Gastroesophageal sphincter (tissue), 4 donors: ENCODE results near the gene SERPINA1. TPM values are rescaled to one million over a fixed set of nuclear protein-coding genes. Genes with fewer than 3 reads are reported as not detected.

Experiments
- ATAC-seq: fragments of 150-250 bp; one replicate; pipeline ENCODE4 v1.9.1; 2016; ENCODE audit warnings: mild to moderate bottlenecking, moderate library complexity
- H3K27ac ChIP-seq, 4 donors: fragments of 200-600 bp; sonication (generic) in 3 of 4; 1 replicate in 3 of 4; 2 replicates in 1 of 4; pipeline ENCODE4 v1.5.1; 2016 to 2019
- H3K27me3 ChIP-seq: fragments of 200-600 bp; sonication (generic); one replicate; pipeline ENCODE4 v1.5.1; 2019
- H3K36me3 ChIP-seq, 2 donors: fragments of 200-600 bp; sonication (generic); one replicate each; pipeline ENCODE4 v1.5.1; 2019; ENCODE audit warnings: control low read depth in 1 of 2
- H3K4me1 ChIP-seq, 3 donors: fragments of 200-600 bp; sonication (generic); 1 replicate in 2 of 3; 2 replicates in 1 of 3; pipeline ENCODE4 v1.5.1; 2016 to 2019; ENCODE audit warnings: control low read depth in 2 of 3
- H3K4me3 ChIP-seq, 2 donors: fragments of 200-600 bp; sonication (generic); one replicate each; pipeline ENCODE4 v1.5.1; 2019; ENCODE audit warnings: mild to moderate bottlenecking in 1 of 2, moderate library complexity in 1 of 2
- H3K9me3 ChIP-seq, 3 donors: fragments of 200-600 bp; sonication (generic); one replicate each; pipeline ENCODE4 v1.5.1; 2017 to 2019; ENCODE audit warnings: control low read depth in 2 of 3
- CTCF ChIP-seq, 4 experiments: fragments of 200-600 bp in 2 of 4; fragments of 450-650 bp in 2 of 4; sonication (generic) in 1 of 4; IDR thresholded peaks; one replicate each; pipeline ENCODE4 v1.5.1; 2017 to 2019; ENCODE audit warnings: antibody characterized with exemption in 4 of 4, mild to moderate bottlenecking in 2 of 4, moderate library complexity in 2 of 4
- EP300 ChIP-seq: sonication (generic); formaldehyde crosslinking; IDR thresholded peaks from one replicate; pipeline ENCODE4 v1.6.1; 2017; ENCODE audit warnings: antibody characterized with exemption, mild to moderate bottlenecking
- POLR2A ChIP-seq, 2 donors: fragments of 450-650 bp; IDR thresholded peaks; one replicate each; pipeline ENCODE4 v1.6.1; 2017; ENCODE audit warnings: antibody characterized with exemption in 2 of 2, mild to moderate bottlenecking in 2 of 2, moderate library complexity in 1 of 2
- POLR2AphosphoS5 ChIP-seq: sonication (generic); formaldehyde crosslinking; IDR thresholded peaks from one replicate; pipeline ENCODE4 v1.6.1; 2017; ENCODE audit warnings: antibody characterized with exemption
- WGBS, 2 donors: methylation state at CpG; one replicate each; pipeline ENCODE4 v1.1.5; 2018; ENCODE audit warnings: low coverage in 1 of 2; 5-methylcytosine and 5-hydroxymethylcytosine counted together
- total RNA-seq, 4 donors: library from RNA; depleted of rRNA; stranded (reverse); fragments of >200 nt; gene quantifications; one replicate each; pipeline ENCODE4 v1.1.0, GENCODE V29; 2016

The SERPINA1 gene
- total RNA-seq, 4 donors from 2014 or later, result 1.7 to 22.1 (median 9.4) TPM

GRCh38 chr14:94331462-94331861 is 56.9 kb downstream of the SERPINA1 start:
- no peak overlapping the region for H3K27ac ChIP-seq
- no peak for ATAC-seq
- no CpG with 5 or more reads among the region's 5 CpGs for WGBS, 2 donors
- H3K27me3 ChIP-seq, result peaks cover 11% of the 10 kb centered on the region
- no peaks in the 10 kb centered on the region for H3K9me3 ChIP-seq
- no peaks in the 10 kb centered on the region for H3K36me3 ChIP-seq
- H3K4me1 ChIP-seq, result no peaks in the 10 kb centered on the region
- TF ChIP-seq POLR2A (IDR thresholded peaks at IDR 0.05) (no peak), POLR2AphosphoS5 (no peak), EP300 (no peak), CTCF (IDR thresholded peaks at IDR 0.05) (no peak)
- H3K4me3 ChIP-seq, result no peak overlapping the region

GRCh38 chr14:94330857-94331256 is 57.5 kb downstream of the SERPINA1 start:
- no peak overlapping the region for H3K4me3 ChIP-seq
- no peaks in the 10 kb centered on the region for H3K36me3 ChIP-seq
- H3K27me3 ChIP-seq, result peaks cover 11% of the 10 kb centered on the region
- no CpG with 5 or more reads among the region's 2 CpGs for WGBS, 2 donors
- no peak overlapping the region for H3K27ac ChIP-seq
- no peak for TF ChIP-seq EP300
- no peak for TF ChIP-seq POLR2A (IDR thresholded peaks at IDR 0.05)
- no peak for TF ChIP-seq CTCF (IDR thresholded peaks at IDR 0.05)
- no peak for TF ChIP-seq POLR2AphosphoS5
- H3K9me3 ChIP-seq, result no peaks in the 10 kb centered on the region
- no peaks in the 10 kb centered on the region for H3K4me1 ChIP-seq
- no peak for ATAC-seq

GRCh38 chr14:94330432-94330831 is 58.0 kb downstream of the SERPINA1 start:
- peaks cover 11% of the 10 kb centered on the region for H3K27me3 ChIP-seq
- ATAC-seq, result no peak
- H3K9me3 ChIP-seq, result no peaks in the 10 kb centered on the region
- H3K36me3 ChIP-seq, result no peaks in the 10 kb centered on the region
- TF ChIP-seq EP300, result no peak
- TF ChIP-seq POLR2AphosphoS5, result no peak
- TF ChIP-seq CTCF (IDR thresholded peaks at IDR 0.05), result no peak
- TF ChIP-seq POLR2A (IDR thresholded peaks at IDR 0.05), result no peak
- H3K4me3 ChIP-seq, result no peak overlapping the region
- H3K4me1 ChIP-seq, result no peaks in the 10 kb centered on the region
- no CpG with 5 or more reads among the region's 3 CpGs for WGBS, 2 donors
- no peak overlapping the region for H3K27ac ChIP-seq

- ATAC-seq, result no peak
- WGBS, 2 donors, result 88 to 96% methylated on average over 3 to 4 of the region's 4 CpGs
- TF ChIP-seq EP300 (no peak), POLR2AphosphoS5 (no peak), POLR2A (IDR thresholded peaks at IDR 0.05) (no peak), CTCF (IDR thresholded peaks at IDR 0.05) (no peak)
These were observed 58.5 kb downstream of the SERPINA1 start for GRCh38 chr14:94329857-94330256.

GRCh38 chr14:94328196-94328595 is 60.2 kb downstream of the SERPINA1 start:
- TF ChIP-seq EP300 (no peak), CTCF (IDR thresholded peaks at IDR 0.05) (no peak), POLR2A (IDR thresholded peaks at IDR 0.05) (no peak), POLR2AphosphoS5 (no peak)
- Histone ChIP-seq H3K9me3 (no peaks in the 10 kb centered on the region), H3K4me1 (no peaks in the 10 kb centered on the region), H3K27ac (no peak overlapping the region), H3K36me3 (no peaks in the 10 kb centered on the region), H3K4me3 (no peak overlapping the region), H3K27me3 (peaks cover 17% of the 10 kb centered on the region)
- WGBS, 2 donors, result 60 to 83% methylated on average over 2 of the region's 2 CpGs
- no peak for ATAC-seq

More at GRCh38 chr14:94329857-94330256, 58.5 kb downstream of the SERPINA1 start:
- no peaks in the 10 kb centered on the region for H3K4me1 ChIP-seq
- H3K36me3 ChIP-seq, result no peaks in the 10 kb centered on the region
- H3K27me3 ChIP-seq, result peaks cover 11% of the 10 kb centered on the region
- H3K9me3 ChIP-seq, result no peaks in the 10 kb centered on the region
- H3K27ac ChIP-seq, result no peak overlapping the region
- no peak overlapping the region for H3K4me3 ChIP-seq
